ENCODE results near the gene ELMOD3. TPM values are rescaled to one million over a fixed set of nuclear protein-coding genes. Genes with fewer than 3 reads are reported as not detected.

The ELMOD3 gene
- total RNA-seq, 1 donor from 2014 or later, result 25.4 TPM

DNA sequence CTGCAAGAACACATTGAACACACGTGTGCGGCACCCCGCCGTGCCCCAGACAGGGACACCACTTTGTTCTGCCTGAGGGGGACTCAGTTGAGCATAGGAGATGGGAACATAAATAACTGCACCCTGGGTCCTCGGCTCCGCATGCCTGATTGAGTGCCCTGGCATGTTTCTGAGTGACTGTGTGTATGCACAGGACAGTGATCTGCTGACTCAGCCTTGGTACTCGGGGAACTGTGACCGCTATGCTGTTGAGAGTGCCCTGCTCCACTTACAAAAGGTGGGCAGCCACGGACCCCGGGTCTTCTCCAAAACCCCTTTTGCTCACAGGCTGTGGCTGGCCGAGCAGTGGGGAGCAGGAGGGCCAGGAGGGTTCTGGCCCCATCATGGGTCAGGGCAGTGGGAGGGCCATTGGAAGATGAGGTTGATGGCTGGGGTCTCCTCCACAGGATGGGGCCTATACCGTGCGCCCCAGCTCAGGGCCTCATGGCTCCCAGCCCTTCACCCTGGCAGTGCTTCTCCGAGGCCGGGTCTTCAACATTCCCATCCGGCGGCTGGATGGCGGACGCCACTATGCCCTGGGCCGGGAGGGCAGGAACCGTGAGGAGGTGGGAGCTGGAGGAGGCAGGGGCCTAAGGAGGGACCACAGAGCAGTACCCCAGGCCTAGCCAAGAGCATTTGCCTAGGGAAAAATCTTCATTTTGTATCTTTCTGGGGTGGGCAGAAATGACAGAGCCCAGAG is 80.8 kb downstream of the ELMOD3 start:
- Mint-ChIP-seq H3K27me3 (no peaks in the 10 kb centered on the region), H3K4me3 (no peak overlapping the region), H3K36me3 (ENCODE audit: low read depth) (no peaks in the 10 kb centered on the region), H3K4me1 (peaks cover 31% of the 10 kb centered on the region), H3K9me3 (no peaks in the 10 kb centered on the region), H3K27ac (no peak overlapping the region)
- ATAC-seq (ENCODE audit: low read depth) (no peak), DNase-seq (no peak)
- CTCF ChIA-PET, result interaction anchor here (1.3 to 4.1 kb wide), 2 partner anchors 11 to 116 kb away, joined by 3 to 25 read pairs; no protein-coding TSS in a partner anchor
- POLR2A ChIA-PET, result interaction anchor here (0.9 to 5.3 kb wide), 2 partner anchors 17 to 103 kb away, joined by 3 to 137 read pairs; partner anchors contain the start of genes MAT2A and SH2D6
- intact Hi-C loops (cut with micrococcal nuclease), result no loop called here
- TF ChIP-seq, protein P1, sequence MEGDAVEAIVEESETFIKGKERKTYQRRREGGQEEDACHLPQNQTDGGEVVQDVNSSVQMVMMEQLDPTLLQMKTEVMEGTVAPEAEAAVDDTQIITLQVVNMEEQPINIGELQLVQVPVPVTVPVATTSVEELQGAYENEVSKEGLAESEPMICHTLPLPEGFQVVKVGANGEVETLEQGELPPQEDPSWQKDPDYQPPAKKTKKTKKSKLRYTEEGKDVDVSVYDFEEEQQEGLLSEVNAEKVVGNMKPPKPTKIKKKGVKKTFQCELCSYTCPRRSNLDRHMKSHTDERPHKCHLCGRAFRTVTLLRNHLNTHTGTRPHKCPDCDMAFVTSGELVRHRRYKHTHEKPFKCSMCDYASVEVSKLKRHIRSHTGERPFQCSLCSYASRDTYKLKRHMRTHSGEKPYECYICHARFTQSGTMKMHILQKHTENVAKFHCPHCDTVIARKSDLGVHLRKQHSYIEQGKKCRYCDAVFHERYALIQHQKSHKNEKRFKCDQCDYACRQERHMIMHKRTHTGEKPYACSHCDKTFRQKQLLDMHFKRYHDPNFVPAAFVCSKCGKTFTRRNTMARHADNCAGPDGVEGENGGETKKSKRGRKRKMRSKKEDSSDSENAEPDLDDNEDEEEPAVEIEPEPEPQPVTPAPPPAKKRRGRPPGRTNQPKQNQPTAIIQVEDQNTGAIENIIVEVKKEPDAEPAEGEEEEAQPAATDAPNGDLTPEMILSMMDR (IDR thresholded peaks at IDR 0.05), result no peak

DNA sequence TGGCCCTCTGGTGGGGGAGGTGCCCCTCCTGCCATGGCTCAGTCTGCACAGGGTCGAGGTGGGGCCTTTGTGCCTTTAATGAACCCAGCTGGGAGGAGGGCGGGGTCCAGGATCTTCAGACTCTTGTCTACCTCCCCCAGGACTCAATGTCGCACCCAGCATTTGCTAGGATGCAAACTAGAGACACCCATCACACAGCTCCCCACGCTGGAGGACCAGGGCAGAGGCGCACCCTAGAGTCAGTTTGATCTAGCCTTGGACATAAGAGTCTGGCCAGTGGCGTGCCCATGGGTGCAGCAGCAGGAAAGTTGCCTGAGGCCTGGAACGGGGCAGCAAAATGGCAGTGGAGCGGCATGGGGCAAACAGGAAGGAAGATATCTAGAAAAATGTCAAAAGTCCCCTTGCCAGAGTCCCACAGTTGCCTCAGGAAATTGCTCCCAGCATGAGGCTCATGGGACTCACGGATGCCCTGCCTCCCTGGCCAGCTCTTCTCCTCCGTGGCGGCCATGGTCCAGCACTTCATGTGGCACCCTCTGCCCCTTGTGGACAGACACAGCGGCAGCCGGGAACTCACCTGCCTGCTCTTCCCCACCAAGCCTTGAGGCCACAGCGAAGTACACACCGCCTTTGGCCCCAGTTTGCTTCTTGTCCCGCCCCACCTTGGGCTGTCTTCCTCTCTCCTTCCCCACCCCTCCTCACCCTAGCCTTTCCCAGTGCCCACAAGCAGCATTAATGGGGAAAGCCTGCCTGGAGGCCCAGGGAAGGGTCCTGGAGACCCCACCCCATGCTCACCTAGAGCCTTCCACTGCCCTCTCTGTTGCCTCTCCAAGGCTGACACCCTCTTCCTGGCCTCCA is 81.6 kb downstream of the ELMOD3 start:
- H3K4me3 Mint-ChIP-seq, result peak overlapping the region; percentile 80
- POLR2A ChIA-PET, result interaction anchor here (0.8 to 5.3 kb wide), 5 partner anchors 17 to 102 kb away, joined by 3 to 137 read pairs (median 13); partner anchors contain the start of genes MAT2A, RETSAT and SH2D6

DNA sequence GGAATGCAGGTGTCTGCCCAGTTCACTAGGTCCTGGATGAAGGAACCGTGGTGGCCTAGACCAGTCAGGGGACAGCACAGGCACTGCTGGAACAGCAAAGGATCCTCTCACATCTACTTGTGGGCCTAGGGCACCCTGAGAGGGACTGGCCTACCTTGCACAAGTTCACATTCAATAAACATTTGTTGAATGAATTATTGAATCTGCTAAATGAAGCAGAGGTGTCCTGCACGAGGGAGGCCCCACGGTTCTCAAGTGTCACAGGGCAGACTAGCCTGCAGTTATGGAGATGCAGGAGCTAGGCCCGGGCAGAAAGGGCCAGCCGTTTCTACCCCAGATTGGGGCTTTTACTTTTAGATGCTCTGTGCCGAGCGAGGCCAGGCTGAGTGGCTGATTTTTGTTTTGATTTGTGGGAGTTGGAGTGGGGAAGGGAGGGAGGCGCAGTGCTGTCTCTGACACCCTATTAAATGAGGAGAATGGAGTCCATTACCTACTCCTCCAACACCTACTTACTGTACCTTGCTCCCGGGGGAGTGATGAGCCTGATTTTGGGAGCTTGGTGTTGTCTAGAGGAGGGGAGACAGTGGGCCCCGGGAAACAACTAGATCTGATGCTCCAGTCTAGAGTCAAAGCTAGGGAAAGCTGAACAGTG is 82.4 kb downstream of the ELMOD3 start:
- H3K9me3 Mint-ChIP-seq, result no peaks in the 10 kb centered on the region
- ChIA-PET CTCF (interaction anchor here (0.8 to 4.1 kb wide), 3 partner anchors 102 to 200 kb away, joined by 3 to 25 read pairs (median 4); partner anchors contain the start of gene MAT2A), POLR2A (interaction anchor here (0.6 to 5.3 kb wide), 21 partner anchors 8 to 759 kb away, joined by 3 to 137 read pairs (median 5); partner anchors contain the start of genes ELMOD3, IMMT, MAT2A and RETSAT)
- DNase-seq, result no peak
- TF ChIP-seq, protein P1 (IDR thresholded peaks at IDR 0.05), result no peak
- ATAC-seq (ENCODE audit: low read depth), result no peak
- no peaks in the 10 kb centered on the region for H3K27me3 Mint-ChIP-seq
- peak overlapping the region; percentile 80 for H3K4me3 Mint-ChIP-seq
- no peaks in the 10 kb centered on the region for H3K36me3 Mint-ChIP-seq (ENCODE audit: low read depth)
- H3K4me1 Mint-ChIP-seq, result peaks cover 33% of the 10 kb centered on the region
- intact Hi-C loops (cut with micrococcal nuclease), result loop anchor here (1.0 kb wide), 3 partner anchors 19 to 101 kb away; partner anchors contain the start of genes ELMOD3, RETSAT and SH2D6
- peak overlapping the region; percentile 87 for H3K27ac Mint-ChIP-seq

More for the DNA sequence above, 81.6 kb downstream of the ELMOD3 start:
- TF ChIP-seq, protein P1 (IDR thresholded peaks at IDR 0.05), result no peak
- Mint-ChIP-seq H3K27ac (peak overlapping the region; percentile 87), H3K36me3 (ENCODE audit: low read depth) (no peaks in the 10 kb centered on the region), H3K27me3 (no peaks in the 10 kb centered on the region), H3K4me1 (peaks cover 33% of the 10 kb centered on the region), H3K9me3 (no peaks in the 10 kb centered on the region)
- intact Hi-C loops (cut with micrococcal nuclease), result no loop called here
- CTCF ChIA-PET, result interaction anchor here (1.3 to 4.1 kb wide), 2 partner anchors 12 to 115 kb away, joined by 3 to 25 read pairs; no protein-coding TSS in a partner anchor
- no peak for DNase-seq
- no peak for ATAC-seq (ENCODE audit: low read depth)

DNA sequence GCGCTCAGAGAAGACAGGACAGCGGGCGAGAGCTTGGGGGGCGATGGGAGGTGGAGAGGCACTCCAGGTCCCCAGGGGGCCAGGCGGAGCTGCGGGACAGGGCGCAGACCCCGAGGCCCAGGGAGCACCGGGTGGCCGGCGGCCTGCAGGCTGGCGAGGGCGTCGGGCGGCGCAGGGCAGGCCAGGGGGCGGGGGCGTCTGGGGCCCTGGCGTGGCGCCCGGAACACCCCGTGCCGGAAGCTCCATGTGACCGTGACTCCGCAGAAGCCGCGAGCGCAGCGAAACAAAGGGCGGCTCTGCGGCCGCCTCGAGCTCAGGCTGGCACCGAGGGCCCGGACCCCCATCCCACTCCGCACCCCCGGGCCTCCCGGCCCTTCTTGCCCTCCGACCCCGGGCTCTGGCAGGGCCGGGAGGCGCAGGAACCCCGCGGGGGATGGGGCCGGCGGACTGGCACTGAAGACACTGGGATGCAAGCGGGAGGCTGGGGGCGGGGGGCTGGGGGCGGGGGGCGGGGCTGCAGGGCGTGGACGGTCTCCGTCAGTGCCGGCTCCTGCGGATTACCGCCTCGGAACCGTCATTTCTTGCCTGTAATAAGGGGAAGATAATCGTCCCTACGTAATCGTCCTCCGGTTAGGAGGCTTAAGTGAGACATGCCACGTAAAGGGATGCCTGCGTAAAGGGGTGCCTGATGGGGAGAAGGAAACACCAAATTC is 83.1 kb downstream of the ELMOD3 start:
- ChIA-PET POLR2A (interaction anchor here (0.6 to 5.3 kb wide), 26 partner anchors 9 to 770 kb away, joined by 3 to 137 read pairs (median 4); partner anchors contain the start of genes ELMOD3, IMMT, MAT2A and RETSAT), CTCF (interaction anchor here (0.8 to 4.1 kb wide), 4 partner anchors 17 to 199 kb away, joined by 3 to 25 read pairs (median 5); partner anchors contain the start of gene MAT2A)
- ATAC-seq (ENCODE audit: low read depth) (peak; percentile 86), DNase-seq (peak; percentile 80)
- peaks cover 33% of the 10 kb centered on the region for H3K4me1 Mint-ChIP-seq
- intact Hi-C loops (cut with micrococcal nuclease), result loop anchor here (1.0 kb wide), 3 partner anchors 19 to 101 kb away; partner anchors contain the start of genes ELMOD3, RETSAT and SH2D6
- no peaks in the 10 kb centered on the region for H3K9me3 Mint-ChIP-seq
- peak overlapping the region; percentile 95 for H3K27ac Mint-ChIP-seq
- no peaks in the 10 kb centered on the region for H3K36me3 Mint-ChIP-seq (ENCODE audit: low read depth)
- TF ChIP-seq, protein P1 (IDR thresholded peaks at IDR 0.05), result no peak
- peak overlapping the region; percentile 87 for H3K4me3 Mint-ChIP-seq
- no peaks in the 10 kb centered on the region for H3K27me3 Mint-ChIP-seq
